OCI-LY7 (cell line): Measurements from ENCODE around the gene RNASET2. TPM values are rescaled to one million over a fixed set of nuclear protein-coding genes. Genes with fewer than 3 reads are reported as not detected.

Experiments
- BruUV-seq: library from RNA; stranded (reverse); fragments of 400-500 nt; replicated peaks from 2 replicates; lab custom pipeline; 2021; lab: Mats Ljungman, UMichigan
- CTCF ChIA-PET: fragments of 300-600 bp; sonication (Branson Sonifier 250); formaldehyde crosslinking; loops from one replicate; lab custom pipeline; 2022; ENCODE audit warnings: antibody characterized with exemption; ENCODE audit not compliant: unreplicated experiment; lab: Charles Lee
- POLR2A ChIA-PET: fragments of 300-600 bp; sonication (Branson Sonifier 250); formaldehyde crosslinking; loops from one replicate; lab custom pipeline; 2022; ENCODE audit warnings: antibody characterized with exemption; lab: Charles Lee
- DNase-seq: peaks from one replicate; pipeline ENCODE4 v3.0.0-alpha.2; 2015; ENCODE audit warnings: low spot score
- H2AFZ ChIP-seq: fragments of 200-600 bp; sonication (generic), shearing (Covaris generic); 2 replicates; pipeline ENCODE4 v1.6.1; 2014; ENCODE audit warnings: mild to moderate bottlenecking, antibody characterized with exemption, low read length, moderate library complexity
- H3K27ac ChIP-seq: fragments of 200-600 bp; sonication (generic); 2 replicates; pipeline ENCODE4 v1.5.1; 2014; ENCODE audit warnings: mixed run types, low read depth, mild to moderate bottlenecking, moderate library complexity, low read length, inconsistent platforms; ENCODE audit not compliant: poor library complexity, severe bottlenecking
- H3K36me3 ChIP-seq: fragments of 200-600 bp; sonication (generic); 2 replicates; pipeline ENCODE4 v1.6.1; 2014; ENCODE audit warnings: mild to moderate bottlenecking, antibody characterized with exemption, low read length, moderate library complexity, mixed read lengths; ENCODE audit not compliant: insufficient read depth
- H3K4me1 ChIP-seq: fragments of 200-600 bp; sonication (generic); 2 replicates; pipeline ENCODE4 v1.5.1; 2014; ENCODE audit warnings: mild to moderate bottlenecking, low read length; ENCODE audit not compliant: insufficient read depth, poor library complexity, severe bottlenecking
- H3K4me2 ChIP-seq: fragments of 200-600 bp; sonication (generic); 2 replicates; pipeline ENCODE4 v1.6.1; 2014; ENCODE audit warnings: mild to moderate bottlenecking, low read length
- H3K4me3 ChIP-seq: fragments of 200-600 bp; sonication (generic); 2 replicates; pipeline ENCODE4 v1.5.1; 2014; ENCODE audit warnings: mild to moderate bottlenecking, low read depth, low read length; ENCODE audit not compliant: poor library complexity, severe bottlenecking
- H3K79me2 ChIP-seq: fragments of 200-600 bp; sonication (generic); 2 replicates; pipeline ENCODE4 v1.6.1; 2016; ENCODE audit warnings: low read depth, mild to moderate bottlenecking, low read length, moderate library complexity, mixed read lengths; ENCODE audit not compliant: insufficient read depth
- H3K9me2 ChIP-seq: fragments of 200-600 bp; sonication (generic); 2 replicates; pipeline ENCODE4 v1.6.1; 2016; ENCODE audit warnings: mild to moderate bottlenecking, low read length, mixed read lengths; ENCODE audit not compliant: insufficient read depth
- H3K9me3 ChIP-seq: fragments of 200-600 bp; sonication (generic); 2 replicates; pipeline ENCODE4 v1.6.1; 2014; ENCODE audit warnings: mild to moderate bottlenecking, mixed run types, low read length, mixed read lengths
- H4K20me1 ChIP-seq: fragments of 200-600 bp; sonication (generic); 2 replicates; pipeline ENCODE4 v1.6.1; 2014; ENCODE audit warnings: mild to moderate bottlenecking, antibody characterized with exemption, low read length, moderate library complexity, mixed read lengths; ENCODE audit not compliant: insufficient read depth
- CTCF ChIP-seq: fragments of 200-600 bp; sonication (generic); conservative IDR thresholded peaks from 2 replicates; pipeline ENCODE4 v1.5.1; 2014; ENCODE audit warnings: mild to moderate bottlenecking, antibody characterized with exemption, low read length, moderate library complexity, mixed read lengths
- EZH2phosphoT487 ChIP-seq: fragments of 200-600 bp; sonication (generic); IDR thresholded peaks from 2 replicates; pipeline ENCODE4 v1.6.1; 2018; ENCODE audit warnings: low read depth, borderline replicate concordance, mild to moderate bottlenecking, mixed run types, antibody characterized with exemption, low read length, moderate library complexity, mixed read lengths
- intact Hi-C: fragments of 100-400 bp; cut with micrococcal nuclease; formaldehyde crosslinking; loops from one replicate; pipeline ENCODE4 v1.10.0; 2022; ENCODE audit not compliant: unreplicated experiment
- total RNA-seq, 2 experiments: library from RNA; depleted of rRNA in 1 of 2; stranded (reverse); fragments of >200 nt in 1 of 2; shearing (Covaris generic) in 1 of 2; gene quantifications; 2 replicates each; pipeline ENCODE4 v1.2.3, GENCODE V29; 2014 to 2022

RNASET2 gene
- total RNA-seq, 2 experiments from 2014 or later, result 71.7 to 105 TPM

- intact Hi-C loops, result no loop called here
- Histone ChIP-seq H3K4me3 (no peak overlapping the region), H3K9me3 (peaks cover 4% of the 10 kb centered on the region; the same call in 1 of the 2 replicates), H3K4me1 (no peaks in the 10 kb centered on the region), H3K9me2 (no peaks in the 10 kb centered on the region), H3K79me2 (no peaks in the 10 kb centered on the region), H2AFZ (no peak overlapping the region), H3K4me2 (no peak overlapping the region), H3K27ac (no peak overlapping the region), H3K36me3 (peaks cover 7% of the 10 kb centered on the region; the same call in 1 of the 2 replicates), H4K20me1 (no peaks in the 10 kb centered on the region)
- no TSS peak for BruUV-seq
- TF ChIP-seq CTCF (no peak), EZH2phosphoT487 (no peak)
- CTCF ChIA-PET, result no interaction called here
- DNase-seq, result no peak
- POLR2A ChIA-PET, result interaction anchor here (0.7 to 1.5 kb wide), 2 partner anchors 9 to 16 kb away, joined by 4 to 13 read pairs; no protein-coding TSS in a partner anchor
Measured at GRCh38 chr6:166970091-166970490, 13.7 kb upstream of the RNASET2 start.

- ChIA-PET CTCF (no interaction called here), POLR2A (interaction anchor here (1.0 to 1.5 kb wide), 2 partner anchors 16 to 17 kb away, joined by 3 to 4 read pairs; no protein-coding TSS in a partner anchor)
- BruUV-seq, result no TSS peak
- no peak overlapping the region for H2AFZ ChIP-seq
- no peaks in the 10 kb centered on the region for H3K9me2 ChIP-seq
- no peak overlapping the region for H3K27ac ChIP-seq
- H3K4me1 ChIP-seq, result no peaks in the 10 kb centered on the region
- intact Hi-C loops, result no loop called here
- H3K4me3 ChIP-seq, result no peak overlapping the region
- peaks cover 4% of the 10 kb centered on the region; the same call in 1 of the 2 replicates for H3K9me3 ChIP-seq
- no peak overlapping the region for H3K4me2 ChIP-seq
- DNase-seq, result no peak
- no peak for TF ChIP-seq EZH2phosphoT487
- TF ChIP-seq CTCF, result no peak
- peaks cover 7% of the 10 kb centered on the region; the same call in 1 of the 2 replicates for H3K36me3 ChIP-seq
- no peaks in the 10 kb centered on the region for H4K20me1 ChIP-seq
- H3K79me2 ChIP-seq, result no peaks in the 10 kb centered on the region
Measured at GRCh38 chr6:166969390-166970002, 13.1 kb upstream of the RNASET2 start.

GRCh38 chr6:166966268-166966667 is 9.9 kb upstream of the RNASET2 start:
- no peak overlapping the region for H3K27ac ChIP-seq
- H3K4me2 ChIP-seq, result no peak overlapping the region
- no peak for DNase-seq
- peaks cover 4% of the 10 kb centered on the region; the same call in 1 of the 2 replicates for H3K9me3 ChIP-seq
- H3K36me3 ChIP-seq, result peaks cover 4% of the 10 kb centered on the region; the same call in 1 of the 2 replicates
- TF ChIP-seq EZH2phosphoT487 (no peak), CTCF (no peak)
- no peak overlapping the region for H3K4me3 ChIP-seq
- intact Hi-C loops, result no loop called here
- CTCF ChIA-PET, result no interaction called here
- no TSS peak for BruUV-seq
- H3K79me2 ChIP-seq, result no peaks in the 10 kb centered on the region
- H3K4me1 ChIP-seq, result no peaks in the 10 kb centered on the region
- no peak overlapping the region for H2AFZ ChIP-seq
- POLR2A ChIA-PET, result interaction anchor here (0.6 to 1.8 kb wide), 2 partner anchors 11 to 14 kb away, joined by 4 to 10 read pairs; no protein-coding TSS in a partner anchor
- H4K20me1 ChIP-seq, result no peaks in the 10 kb centered on the region
- no peaks in the 10 kb centered on the region for H3K9me2 ChIP-seq
